Immature natural killer cell (primary cell): Measurements from ENCODE around the gene LYL1. TPM values are rescaled to one million over a fixed set of nuclear protein-coding genes. Genes with fewer than 3 reads are reported as not detected.

Experiments used
- DNase-seq, 3 donors: peaks; one replicate each; pipeline ENCODE4 v3.0.0; 2022; ENCODE audit warnings: mixed read lengths in 1 of 3
- H3K27ac Mint-ChIP-seq, 6 donors: one replicate each; pipeline ENCODE4 v1.8.0; 2020; ENCODE audit warnings: mixed read lengths in 6 of 6, mild to moderate bottlenecking in 5 of 6, inconsistent platforms in 4 of 6, moderate library complexity in 3 of 6
- H3K27me3 Mint-ChIP-seq, 3 donors: one replicate each; pipeline ENCODE4 v1.8.0; 2020 to 2021; ENCODE audit warnings: low read depth in 3 of 3, mild to moderate bottlenecking in 3 of 3, mixed read lengths in 3 of 3, moderate library complexity in 3 of 3, inconsistent platforms in 1 of 3
- H3K36me3 Mint-ChIP-seq, 3 donors: one replicate each; pipeline ENCODE4 v1.8.0; 2020; ENCODE audit warnings: mixed read lengths in 3 of 3, inconsistent platforms in 2 of 3, mild to moderate bottlenecking in 2 of 3
- H3K4me1 Mint-ChIP-seq, 2 donors: one replicate each; pipeline ENCODE4 v1.8.0; 2020; ENCODE audit warnings: inconsistent platforms in 2 of 2, mild to moderate bottlenecking in 2 of 2, mixed read lengths in 2 of 2, moderate library complexity in 1 of 2
- H3K4me3 Mint-ChIP-seq, 5 donors: one replicate each; pipeline ENCODE4 v1.8.0; 2020; ENCODE audit warnings: mild to moderate bottlenecking in 5 of 5, mixed read lengths in 5 of 5, inconsistent platforms in 3 of 5, moderate library complexity in 3 of 5
- H3K9me3 Mint-ChIP-seq, 6 donors: one replicate each; pipeline ENCODE4 v1.8.0; 2020; ENCODE audit warnings: mild to moderate bottlenecking in 6 of 6, mixed read lengths in 6 of 6, inconsistent platforms in 4 of 6, moderate library complexity in 3 of 6
- polyA plus RNA-seq, 3 donors: library from polyadenylated mRNA; unstranded; fragments of 300-500 nt; fragmentation: Illumina TruSeq; gene quantifications; one replicate each; pipeline ENCODE4 v1.2.3, GENCODE V29; 2021

The LYL1 gene
- polyA plus RNA-seq, 3 donors from 2014 or later, result 1.1 to 2.2 (median 2.1) TPM

DNA sequence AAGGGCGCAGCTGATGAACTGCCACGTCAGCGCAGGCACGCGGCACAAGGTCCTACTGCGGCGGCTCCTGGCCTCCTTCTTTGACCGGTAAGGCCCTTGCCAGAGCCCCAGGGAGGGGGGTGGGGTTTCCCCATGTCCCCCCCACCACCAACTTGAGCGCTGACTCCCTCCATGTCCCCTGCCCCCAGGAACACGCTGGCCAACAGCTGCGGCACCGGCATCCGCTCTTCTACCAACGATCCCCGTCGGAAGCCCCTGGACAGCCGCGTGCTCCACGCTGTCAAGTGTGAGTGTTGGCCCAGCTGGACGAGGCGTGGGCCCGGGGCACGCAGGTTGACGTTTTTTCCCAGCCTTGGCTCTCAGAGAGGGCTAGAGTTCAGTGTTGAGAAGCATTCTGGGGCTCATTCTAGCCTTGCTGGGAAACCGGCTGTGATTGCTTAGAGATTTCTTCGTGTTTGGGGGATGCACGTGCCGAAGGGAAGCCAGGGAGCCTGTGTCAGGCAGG, 34.7 kb upstream of the LYL1 start:
- DNase-seq, result no peak
- no peak overlapping the region for H3K4me3 Mint-ChIP-seq
- no peak overlapping the region for H3K27ac Mint-ChIP-seq
- H3K9me3 Mint-ChIP-seq, result no peaks in the 10 kb centered on the region
- peaks cover 0 to 6% (median 0%) of the 10 kb centered on the region in 3 donors for H3K36me3 Mint-ChIP-seq
- H3K4me1 Mint-ChIP-seq, result peaks cover 15 to 18% of the 10 kb centered on the region in 2 donors
- H3K27me3 Mint-ChIP-seq, result peaks cover 0 to 3% (median 2%) of the 10 kb centered on the region in 3 donors

DNA sequence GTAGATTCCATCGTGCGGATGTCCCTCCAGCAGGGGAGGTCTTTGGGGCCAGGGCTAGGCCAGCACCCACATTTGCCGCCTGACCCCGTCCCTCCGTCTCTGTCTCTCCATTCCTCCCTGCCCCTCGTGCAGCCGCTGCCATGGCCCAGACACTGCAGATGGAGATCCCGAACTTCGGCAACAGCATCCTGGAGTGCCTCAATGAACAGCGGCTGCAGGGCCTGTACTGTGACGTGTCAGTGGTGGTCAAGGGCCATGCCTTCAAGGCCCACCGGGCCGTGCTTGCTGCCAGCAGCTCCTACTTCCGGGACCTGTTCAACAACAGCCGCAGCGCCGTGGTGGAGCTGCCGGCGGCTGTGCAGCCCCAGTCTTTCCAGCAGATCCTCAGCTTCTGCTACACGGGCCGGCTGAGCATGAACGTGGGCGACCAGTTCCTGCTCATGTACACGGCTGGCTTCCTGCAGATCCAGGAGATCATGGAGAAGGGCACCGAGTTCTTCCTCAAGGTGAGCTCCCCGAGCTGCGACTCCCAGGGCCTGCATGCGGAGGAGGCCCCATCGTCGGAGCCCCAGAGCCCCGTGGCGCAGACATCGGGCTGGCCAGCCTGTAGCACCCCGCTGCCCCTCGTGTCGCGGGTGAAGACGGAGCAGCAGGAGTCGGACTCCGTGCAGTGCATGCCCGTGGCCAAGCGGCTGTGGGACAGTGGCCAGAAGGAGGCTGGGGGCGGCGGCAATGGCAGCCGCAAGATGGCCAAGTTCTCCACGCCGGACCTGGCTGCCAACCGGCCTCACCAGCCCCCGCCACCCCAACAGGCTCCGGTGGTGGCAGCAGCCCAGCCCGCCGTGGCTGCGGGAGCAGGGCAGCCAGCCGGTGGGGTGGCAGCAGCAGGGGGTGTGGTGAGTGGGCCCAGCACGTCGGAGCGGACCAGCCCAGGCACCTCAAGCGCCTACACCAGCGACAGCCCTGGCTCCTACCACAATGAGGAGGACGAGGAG, 32.7 kb upstream of the LYL1 start:
- no peak overlapping the region for H3K4me3 Mint-ChIP-seq
- peaks cover 0 to 5% (median 2%) of the 10 kb centered on the region in 3 donors for H3K27me3 Mint-ChIP-seq
- no peaks in the 10 kb centered on the region for H3K9me3 Mint-ChIP-seq
- H3K36me3 Mint-ChIP-seq, result peaks cover 0 to 6% (median 0%) of the 10 kb centered on the region in 3 donors
- H3K4me1 Mint-ChIP-seq, result peaks cover 27 to 32% of the 10 kb centered on the region in 2 donors
- no peak for DNase-seq
- no peak overlapping the region for H3K27ac Mint-ChIP-seq

DNA sequence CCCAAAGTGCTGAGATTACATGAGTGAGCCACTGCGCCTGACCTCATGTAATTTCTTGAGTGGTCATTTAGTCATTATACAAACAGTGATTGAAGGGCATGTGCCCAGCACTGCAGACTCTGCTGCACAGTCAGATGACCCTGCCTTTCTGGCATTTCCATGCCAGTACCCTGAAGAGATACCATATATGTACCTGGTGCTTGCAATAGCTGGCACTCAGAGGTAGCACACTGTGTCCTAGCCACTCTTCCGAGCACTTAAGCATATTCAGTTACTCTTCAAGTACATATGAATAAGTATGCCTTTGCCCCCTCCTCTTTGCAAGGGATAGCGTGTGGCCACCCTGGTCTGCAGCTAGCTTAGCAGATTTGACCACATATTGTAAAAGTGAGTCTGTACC, 32.0 kb upstream of the LYL1 start:
- Mint-ChIP-seq H3K27me3 (peaks cover 0 to 5% (median 2%) of the 10 kb centered on the region in 3 donors), H3K4me1 (peaks cover 28 to 36% of the 10 kb centered on the region in 2 donors), H3K36me3 (peaks cover 0 to 6% (median 0%) of the 10 kb centered on the region in 3 donors), H3K4me3 (no peak overlapping the region), H3K9me3 (no peaks in the 10 kb centered on the region), H3K27ac (no peak overlapping the region)
- DNase-seq, result no peak

DNA sequence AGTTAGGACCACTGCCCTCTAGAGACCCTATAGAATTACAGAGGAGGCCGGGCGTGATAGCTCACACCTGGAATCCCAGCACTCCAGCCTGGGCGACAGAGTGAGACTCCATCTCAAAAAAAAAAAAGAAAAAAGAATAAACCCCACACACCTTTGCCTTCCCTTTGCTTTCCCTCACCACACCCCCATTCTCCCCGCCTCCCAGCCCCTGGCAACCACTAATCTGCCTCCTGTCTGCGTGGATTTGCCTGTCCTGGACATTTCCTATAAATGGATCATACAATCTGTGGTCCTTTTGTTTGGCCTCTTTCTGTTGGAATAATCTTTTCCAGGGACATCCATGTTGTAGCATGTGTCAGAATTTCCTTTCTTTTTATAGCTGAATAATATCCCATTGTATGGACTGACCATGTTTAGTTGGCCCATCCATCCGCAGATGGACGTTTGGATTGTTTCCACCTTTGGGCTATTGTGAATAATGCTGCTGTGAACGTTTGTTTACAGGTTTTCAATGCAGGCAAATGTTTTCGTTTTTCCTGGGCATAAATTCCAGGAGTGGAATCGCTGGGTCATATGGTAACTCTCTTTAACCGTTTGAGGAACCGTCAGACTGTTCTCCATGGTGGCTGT, 30.7 kb upstream of the LYL1 start:
- Mint-ChIP-seq H3K4me3 (peak overlapping the region in 2 of 5 donors; percentile 50 to 66), H3K36me3 (peaks cover 0 to 6% (median 0%) of the 10 kb centered on the region in 3 donors), H3K4me1 (peaks cover 32 to 41% of the 10 kb centered on the region in 2 donors), H3K27me3 (peaks cover 0 to 7% (median 2%) of the 10 kb centered on the region in 3 donors), H3K27ac (peak overlapping the region in 4 of 6 donors; percentile 51 to 90 (median 70)), H3K9me3 (no peaks in the 10 kb centered on the region)
- no peak for DNase-seq

DNA sequence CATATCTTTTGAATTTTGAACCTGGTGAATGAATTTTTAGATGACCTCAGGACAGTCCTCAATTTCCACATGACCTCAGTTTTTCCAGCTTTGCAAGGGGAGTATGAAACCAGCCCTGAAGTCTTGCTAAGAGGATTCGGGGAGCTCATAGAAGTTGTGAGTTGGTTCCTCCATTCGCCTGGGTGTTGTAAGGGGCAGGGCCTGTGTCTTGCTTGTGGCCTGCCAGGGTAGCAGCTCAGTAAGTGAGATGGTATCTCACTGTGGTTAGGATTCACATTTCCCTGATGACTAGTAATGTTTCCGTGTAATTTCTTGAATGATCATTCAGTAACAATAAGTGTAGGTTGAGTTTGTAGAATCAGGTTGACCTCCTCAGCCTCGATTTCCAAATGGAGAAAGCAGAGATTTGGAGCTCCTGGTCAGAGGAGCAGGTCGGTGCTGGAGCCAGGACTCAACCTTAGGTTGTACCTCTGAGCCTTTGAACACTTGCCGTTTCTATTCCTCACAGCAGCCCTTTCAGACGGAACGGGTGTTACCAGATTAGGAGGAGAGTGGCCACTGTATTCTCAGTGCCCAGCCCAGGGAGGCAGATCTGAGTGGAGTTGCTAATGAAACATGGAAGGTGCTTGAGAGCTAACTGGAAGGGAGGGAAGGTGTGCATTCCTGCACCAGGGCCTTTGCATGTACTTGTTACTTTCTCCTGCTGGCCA, 30.0 kb upstream of the LYL1 start:
- no peaks in the 10 kb centered on the region for H3K9me3 Mint-ChIP-seq
- peak; percentile 51 to 69 (median 66) for DNase-seq
- peak overlapping the region; percentile 83 to 90 (median 88) for H3K27ac Mint-ChIP-seq
- H3K4me3 Mint-ChIP-seq, result peak overlapping the region; percentile 58 to 79 (median 72)
- peaks cover 34 to 46% of the 10 kb centered on the region in 2 donors for H3K4me1 Mint-ChIP-seq
- peaks cover 0 to 7% (median 2%) of the 10 kb centered on the region in 3 donors for H3K27me3 Mint-ChIP-seq
- H3K36me3 Mint-ChIP-seq, result peaks cover 0 to 1% (median 0%) of the 10 kb centered on the region in 3 donors

DNA sequence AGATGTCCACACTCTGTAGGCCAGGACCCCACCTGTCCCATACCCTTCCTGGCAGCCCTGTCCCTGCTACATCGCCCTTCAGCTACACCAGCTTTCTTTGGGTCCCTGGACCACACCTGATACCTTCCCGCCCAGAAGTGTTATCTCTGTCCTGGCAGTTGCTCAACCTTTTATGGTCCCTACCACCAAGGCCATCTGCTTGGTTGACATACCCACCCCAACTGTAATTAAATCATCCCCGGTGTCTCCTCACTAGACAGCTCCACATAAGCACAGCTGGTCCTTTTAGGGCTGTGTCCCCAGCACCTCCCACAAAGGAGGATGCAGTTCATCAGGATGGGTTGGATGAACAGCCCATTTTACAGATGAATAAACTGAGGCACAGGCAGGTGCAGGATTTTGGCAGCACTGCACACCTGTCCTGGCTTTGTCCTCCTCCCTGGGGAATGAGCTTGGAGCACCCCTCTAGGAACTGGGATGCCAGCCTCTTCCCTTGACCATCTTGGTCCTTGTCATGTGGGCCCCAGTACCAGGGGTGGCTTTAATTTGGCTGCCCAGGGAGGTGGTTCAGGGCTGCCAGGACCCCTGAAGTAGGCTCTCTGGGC, 28.3 kb upstream of the LYL1 start:
- DNase-seq, result no peak
- Mint-ChIP-seq H3K9me3 (no peaks in the 10 kb centered on the region), H3K27me3 (peaks cover 0 to 7% (median 2%) of the 10 kb centered on the region in 3 donors), H3K36me3 (no peaks in the 10 kb centered on the region), H3K27ac (peak overlapping the region in 4 of 6 donors; percentile 72 to 89 (median 78)), H3K4me1 (peaks cover 34 to 47% of the 10 kb centered on the region in 2 donors), H3K4me3 (no peak overlapping the region)

DNA sequence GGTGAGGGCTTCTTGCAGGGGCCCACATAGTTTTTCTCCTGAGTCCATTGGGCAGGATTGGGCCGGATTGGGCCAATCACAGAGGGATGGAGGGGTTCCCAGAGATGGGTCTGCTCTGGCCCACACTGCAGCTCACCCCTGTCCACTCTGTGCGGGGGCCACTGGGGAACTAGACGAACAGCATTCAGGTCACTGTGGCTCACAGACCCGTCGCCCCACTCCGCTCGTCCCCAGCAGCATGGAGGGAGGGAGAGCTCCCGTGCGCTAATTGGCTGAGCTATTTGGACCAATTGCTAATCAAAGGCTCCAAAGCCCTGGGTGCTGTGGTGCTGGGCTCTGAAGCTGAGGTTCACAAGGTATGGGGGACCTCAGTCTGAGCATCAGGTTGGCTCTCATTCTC, 26.7 kb upstream of the LYL1 start:
- Mint-ChIP-seq H3K4me1 (peaks cover 32 to 47% of the 10 kb centered on the region in 2 donors), H3K27ac (no peak overlapping the region), H3K4me3 (no peak overlapping the region), H3K27me3 (peaks cover 0 to 7% (median 2%) of the 10 kb centered on the region in 3 donors), H3K9me3 (no peaks in the 10 kb centered on the region), H3K36me3 (no peaks in the 10 kb centered on the region)
- DNase-seq, result no peak

DNA sequence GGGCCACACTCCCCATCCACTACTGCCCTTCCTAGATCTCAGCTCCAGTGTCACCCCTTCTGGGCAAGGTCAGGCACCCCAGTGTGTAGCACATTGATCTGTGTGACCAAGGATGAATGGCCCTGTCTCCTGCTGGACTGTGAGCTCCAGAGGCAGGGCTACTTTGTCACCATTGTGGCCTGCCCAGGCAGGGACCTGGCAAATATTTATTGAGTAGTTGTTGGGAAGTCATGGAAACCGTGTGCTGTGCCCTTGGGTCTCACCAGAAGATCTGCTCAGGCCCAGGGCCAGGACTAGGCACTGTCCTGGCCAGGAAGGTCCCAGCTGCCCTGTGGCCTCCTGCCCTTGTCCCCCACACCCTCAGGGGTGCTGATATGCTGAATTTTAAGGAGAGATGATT, 25.9 kb upstream of the LYL1 start:
- peaks cover 29 to 47% of the 10 kb centered on the region in 2 donors for H3K4me1 Mint-ChIP-seq
- H3K36me3 Mint-ChIP-seq, result no peaks in the 10 kb centered on the region
- no peak for DNase-seq
- H3K9me3 Mint-ChIP-seq, result no peaks in the 10 kb centered on the region
- H3K27ac Mint-ChIP-seq, result peak overlapping the region in 1 of 6 donors; percentile 31
- no peak overlapping the region for H3K4me3 Mint-ChIP-seq
- peaks cover 1 to 6% (median 2%) of the 10 kb centered on the region in 3 donors for H3K27me3 Mint-ChIP-seq

DNA sequence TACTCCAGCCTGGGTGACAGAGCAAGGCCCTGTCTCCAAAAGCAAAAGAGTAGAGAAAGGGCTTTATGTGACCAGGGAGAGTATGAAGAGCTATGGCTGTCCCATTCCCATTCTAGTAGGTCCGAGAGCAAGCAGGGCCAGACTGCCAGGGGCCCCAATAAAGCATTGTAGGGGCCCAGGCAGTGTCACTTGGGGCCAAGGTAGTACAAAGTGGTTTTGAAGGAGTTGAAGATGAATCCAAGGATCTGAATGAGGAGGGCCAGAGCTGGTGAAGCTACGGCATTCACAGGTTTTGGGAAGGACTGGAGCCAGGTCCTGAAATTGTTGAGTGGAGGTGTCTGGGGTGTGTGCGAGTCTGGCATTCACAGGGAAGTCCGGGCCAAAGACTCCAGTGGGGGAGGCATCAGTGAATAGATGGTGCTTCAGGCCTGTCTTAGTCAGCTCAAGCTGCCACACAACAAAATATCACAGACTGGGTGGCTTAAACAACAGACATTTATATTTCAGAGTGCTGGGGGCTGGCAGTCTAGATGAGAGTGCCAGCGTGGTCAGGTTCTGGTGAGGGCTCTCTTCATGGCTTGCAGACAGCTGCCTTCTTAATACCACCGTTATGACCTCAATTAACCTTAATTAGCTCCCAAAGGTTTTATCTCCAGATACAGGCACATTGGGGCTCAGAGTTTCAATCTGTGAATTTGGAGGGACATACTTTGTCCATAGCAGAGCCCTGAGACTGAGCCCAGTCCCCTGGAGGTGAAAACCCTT, 25.3 kb upstream of the LYL1 start:
- Mint-ChIP-seq H3K4me3 (no peak overlapping the region), H3K36me3 (no peaks in the 10 kb centered on the region), H3K4me1 (peaks cover 27 to 47% of the 10 kb centered on the region in 2 donors), H3K27me3 (peaks cover 2 to 6% (median 2%) of the 10 kb centered on the region in 3 donors), H3K27ac (peak overlapping the region in 1 of 6 donors; percentile 7), H3K9me3 (no peaks in the 10 kb centered on the region)
- no peak for DNase-seq

DNA sequence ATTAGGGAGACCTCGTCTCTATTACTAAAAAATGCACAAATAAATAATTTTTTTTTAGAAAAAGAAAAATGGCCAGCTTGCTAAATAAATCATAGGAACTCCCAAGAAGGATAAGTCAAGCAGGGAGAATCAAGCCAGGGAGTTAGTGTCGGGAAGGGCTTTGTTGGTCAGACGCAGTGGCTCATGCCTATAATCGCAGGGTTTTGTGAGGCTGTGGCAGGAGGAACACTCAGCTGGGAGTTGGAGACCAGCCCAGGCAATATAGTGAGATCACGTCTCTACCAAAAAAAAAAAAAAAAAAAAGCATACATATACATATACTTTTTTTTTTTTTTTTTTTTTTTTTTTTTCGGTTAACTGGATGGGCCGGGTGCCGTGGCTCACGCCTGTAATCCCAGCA, 24.4 kb upstream of the LYL1 start:
- Mint-ChIP-seq H3K9me3 (no peaks in the 10 kb centered on the region), H3K4me3 (no peak overlapping the region), H3K4me1 (peaks cover 29 to 47% of the 10 kb centered on the region in 2 donors), H3K27me3 (peaks cover 2 to 13% (median 7%) of the 10 kb centered on the region in 3 donors), H3K27ac (no peak overlapping the region), H3K36me3 (peaks cover 0 to under 1% (median 0%) of the 10 kb centered on the region in 3 donors)
- no peak for DNase-seq

DNA sequence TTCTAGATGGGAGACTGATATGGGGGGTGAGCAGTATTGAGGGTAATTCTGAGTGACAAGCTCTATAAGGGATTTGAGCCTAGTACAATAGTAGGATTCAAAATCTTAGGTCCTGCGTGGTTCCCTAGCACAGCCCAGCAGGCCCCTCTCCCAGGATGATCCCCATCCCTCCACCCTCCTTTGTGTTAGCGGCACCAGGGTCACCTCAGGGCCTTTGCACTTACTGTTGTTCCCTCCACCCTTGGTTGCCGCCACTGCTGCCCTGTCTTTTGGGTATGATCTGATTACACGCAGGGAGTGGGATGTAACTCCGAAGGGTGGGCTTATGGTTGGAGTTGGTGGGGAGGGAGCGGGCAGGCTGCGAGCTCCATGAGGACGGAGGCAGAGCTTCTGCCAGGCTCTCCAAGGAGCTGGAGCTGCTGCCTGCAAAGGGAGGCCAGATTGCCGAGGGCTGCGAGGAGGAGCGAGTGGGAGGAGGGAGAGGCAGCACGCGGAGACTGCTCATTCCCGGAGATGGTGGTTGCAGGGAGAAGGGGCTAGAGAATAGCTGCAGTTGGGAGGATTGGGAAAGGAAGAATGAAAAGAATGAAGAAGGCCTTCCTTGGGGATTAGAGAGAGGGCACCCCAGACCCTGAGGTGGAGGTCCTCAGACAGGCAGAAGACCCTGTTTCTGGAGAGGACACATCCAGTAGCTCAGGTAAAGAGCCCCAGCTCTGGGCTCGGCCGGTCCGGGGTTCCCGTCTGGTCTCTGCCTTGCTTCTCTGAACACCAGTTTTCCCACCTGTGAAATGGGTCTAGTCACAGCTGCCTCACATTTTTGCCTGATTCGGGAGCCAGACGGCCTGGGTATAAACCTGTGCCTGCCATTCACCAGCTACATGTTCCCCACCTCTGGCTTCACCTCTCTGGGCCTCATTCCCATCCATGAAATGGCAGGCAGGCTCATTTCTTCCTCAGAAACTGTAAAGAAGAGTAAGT, 20.6 kb upstream of the LYL1 start:
- H3K27ac Mint-ChIP-seq, result peak overlapping the region; percentile 18 to 93 (median 90)
- no peak for DNase-seq
- H3K4me1 Mint-ChIP-seq, result peaks cover 50 to 56% of the 10 kb centered on the region in 2 donors
- H3K36me3 Mint-ChIP-seq, result peaks cover 0 to 3% (median 0%) of the 10 kb centered on the region in 3 donors
- H3K4me3 Mint-ChIP-seq, result peak overlapping the region in 3 of 5 donors; percentile 53 to 64 (median 63)
- H3K27me3 Mint-ChIP-seq, result peaks cover 7 to 19% (median 13%) of the 10 kb centered on the region in 3 donors
- peaks cover 0 to 2% (median 0%) of the 10 kb centered on the region in 6 donors for H3K9me3 Mint-ChIP-seq
